NCI-H1694 (cell line): Measurements from ENCODE around the gene SOCS1.

ENCODE experiments used
- DNase-seq: peaks from one replicate; lab custom pipeline; 2025; lab: John Stamatoyannopoulos, UW

SOCS1 gene

GRCh38 chr16:11204513-11205047 lies 51.4 kb downstream of the SOCS1 start:
- DNase-seq: no peak
